GM19467 (cell line): ENCODE measurements around the gene RALGPS1.

Source experiments
- ATAC-seq: cut with Tn5 transposase; IDR thresholded peaks from one replicate; pipeline ENCODE4 v1.9.1; 2021; ENCODE audit warnings: mild to moderate bottlenecking, moderate library complexity; ENCODE audit not compliant: unreplicated experiment

RALGPS1 gene

GRCh38 chr9:127269449-127269848 lies 354.9 kb downstream of the RALGPS1 start:
- ATAC-seq: no peak
